Brain pericyte (primary cell): ENCODE measurements around the gene PAK4.
"Not testable (repeated sequence)": the region's sequence is repeated elsewhere in the genome, so short reads cannot be mapped to it uniquely, and the experiment has no call there.

Source experiments
- DNase-seq: peaks from one replicate; pipeline ENCODE4 v3.0.0-alpha.2; 2012; ENCODE audit warnings: low read depth, low spot score

Gene PAK4

GRCh38 chr19:39130337-39131254 is 5.0 kb downstream of the PAK4 start:
- no peak for DNase-seq

DNA sequence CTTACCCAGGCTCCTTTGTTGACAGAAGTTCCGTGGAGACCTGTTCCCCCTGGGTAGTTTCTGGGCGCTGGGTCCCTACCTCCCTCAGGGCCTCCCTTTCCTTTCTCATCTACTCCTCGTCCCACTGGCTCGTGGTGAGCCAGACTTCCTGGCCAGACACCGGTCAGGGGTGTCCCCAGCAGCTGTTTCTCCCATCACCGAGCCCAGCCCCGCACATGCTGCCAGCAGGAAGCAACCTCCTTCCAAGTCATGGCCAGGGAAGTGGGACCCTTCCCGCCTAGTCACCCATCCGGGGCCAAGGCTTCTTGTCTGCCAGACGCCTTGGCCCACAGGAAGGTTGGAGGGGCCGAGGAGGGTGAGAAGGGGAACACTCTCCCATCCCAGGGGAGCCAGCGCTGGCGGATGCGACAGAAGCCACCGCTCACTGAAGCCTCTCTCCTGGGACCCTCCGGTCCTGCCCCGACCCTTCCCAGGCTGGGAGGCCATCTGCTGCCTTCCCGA is 5.7 kb downstream of the PAK4 start:
- DNase-seq: no peak

DNA sequence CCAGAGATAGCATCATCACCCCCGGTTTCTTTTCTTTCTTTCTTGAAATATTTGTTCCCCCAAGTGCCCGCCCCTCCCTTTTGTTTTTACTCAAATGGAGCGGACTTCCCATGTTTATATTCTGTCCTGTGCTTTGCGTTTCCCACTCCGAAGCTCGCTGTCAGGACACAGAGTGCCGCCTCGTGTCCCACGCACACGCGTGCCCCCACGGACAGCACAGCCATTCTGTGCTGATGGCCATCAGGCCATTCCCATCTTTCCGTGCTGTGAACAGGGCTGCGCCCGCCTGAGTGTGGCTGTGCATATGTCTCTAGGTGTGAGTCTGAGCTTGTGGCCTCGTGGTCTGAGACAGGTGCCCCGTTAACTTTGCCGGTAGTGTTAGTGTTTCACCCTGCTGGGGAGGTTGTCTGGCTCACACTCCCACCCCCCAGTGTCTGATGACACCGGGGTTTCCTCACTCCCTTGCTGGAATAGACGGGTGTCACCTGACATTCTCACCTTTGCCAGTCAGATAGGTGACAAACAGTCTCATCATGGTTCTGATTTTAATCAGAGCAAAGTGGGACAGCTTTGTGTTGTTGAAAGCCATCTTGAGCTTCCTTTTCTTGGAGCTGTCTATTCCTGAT is 6.9 kb downstream of the PAK4 start:
- DNase-seq: no peak

DNA sequence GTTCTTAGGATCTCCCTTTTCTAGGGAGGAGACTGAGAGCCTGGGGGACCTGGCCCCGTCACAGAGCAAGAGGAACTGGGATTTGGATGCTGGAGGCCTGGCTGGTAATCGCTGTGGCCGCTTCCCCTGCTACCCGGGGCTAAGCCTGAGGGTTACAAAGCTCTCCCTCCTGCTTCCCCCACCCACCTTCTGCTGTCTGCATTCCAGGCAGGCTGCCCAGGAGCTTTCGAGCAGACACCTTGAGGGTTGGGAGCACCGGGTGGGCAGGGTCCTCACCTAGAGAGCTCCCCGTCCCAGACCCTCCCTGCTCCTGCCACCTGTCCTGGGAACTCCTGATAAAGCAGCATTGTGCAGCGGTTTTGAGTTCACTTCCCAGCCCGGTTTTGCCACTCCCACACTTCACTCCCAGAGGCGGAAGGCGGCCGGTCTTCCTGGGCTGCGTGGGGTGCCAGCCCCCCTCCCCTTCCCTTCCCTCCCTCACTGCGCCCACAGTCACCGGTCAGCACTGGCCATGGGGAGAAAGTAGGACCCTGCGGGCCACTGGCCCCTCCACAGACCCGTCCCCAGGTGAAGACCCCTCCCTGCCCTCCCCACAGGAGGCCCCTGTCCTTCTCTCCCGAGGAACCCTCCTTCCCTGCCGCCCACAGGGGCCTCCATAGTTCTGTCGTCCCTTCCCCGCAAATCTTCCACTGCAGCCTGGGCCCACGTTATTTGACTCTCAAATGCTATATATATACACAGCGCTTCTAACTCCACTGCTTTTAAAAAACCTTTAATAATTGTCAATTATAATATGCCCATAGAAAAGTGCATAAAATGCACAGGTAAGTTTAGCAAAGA is 8.1 kb downstream of the PAK4 start:
- DNase-seq: no peak

- DNase-seq: no peak
These were observed 10.1 kb downstream of the PAK4 start for GRCh38 chr19:39135701-39136100.

GRCh38 chr19:39136225-39136940 is 10.8 kb downstream of the PAK4 start:
- no peak for DNase-seq

DNA sequence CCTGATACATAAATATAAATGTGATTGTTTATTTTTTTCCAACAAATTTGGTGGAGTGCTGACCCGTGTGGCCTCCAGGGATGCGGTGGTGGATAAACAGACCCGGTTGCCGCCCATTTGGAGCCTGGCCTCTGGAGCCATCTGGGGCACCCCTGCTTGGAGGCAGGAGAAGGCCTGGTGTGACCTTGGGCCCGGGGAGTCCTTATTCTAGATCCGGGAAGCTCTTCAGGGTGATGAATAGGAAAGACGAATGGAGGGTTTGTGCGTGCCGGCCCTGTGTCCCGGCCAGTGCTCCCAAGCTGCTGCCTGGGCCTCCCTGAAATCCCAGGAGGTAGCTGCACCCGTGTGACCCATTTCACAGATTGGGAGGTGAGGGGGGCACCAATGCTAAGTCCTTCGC is 11.5 kb downstream of the PAK4 start:
- no peak for DNase-seq

DNA sequence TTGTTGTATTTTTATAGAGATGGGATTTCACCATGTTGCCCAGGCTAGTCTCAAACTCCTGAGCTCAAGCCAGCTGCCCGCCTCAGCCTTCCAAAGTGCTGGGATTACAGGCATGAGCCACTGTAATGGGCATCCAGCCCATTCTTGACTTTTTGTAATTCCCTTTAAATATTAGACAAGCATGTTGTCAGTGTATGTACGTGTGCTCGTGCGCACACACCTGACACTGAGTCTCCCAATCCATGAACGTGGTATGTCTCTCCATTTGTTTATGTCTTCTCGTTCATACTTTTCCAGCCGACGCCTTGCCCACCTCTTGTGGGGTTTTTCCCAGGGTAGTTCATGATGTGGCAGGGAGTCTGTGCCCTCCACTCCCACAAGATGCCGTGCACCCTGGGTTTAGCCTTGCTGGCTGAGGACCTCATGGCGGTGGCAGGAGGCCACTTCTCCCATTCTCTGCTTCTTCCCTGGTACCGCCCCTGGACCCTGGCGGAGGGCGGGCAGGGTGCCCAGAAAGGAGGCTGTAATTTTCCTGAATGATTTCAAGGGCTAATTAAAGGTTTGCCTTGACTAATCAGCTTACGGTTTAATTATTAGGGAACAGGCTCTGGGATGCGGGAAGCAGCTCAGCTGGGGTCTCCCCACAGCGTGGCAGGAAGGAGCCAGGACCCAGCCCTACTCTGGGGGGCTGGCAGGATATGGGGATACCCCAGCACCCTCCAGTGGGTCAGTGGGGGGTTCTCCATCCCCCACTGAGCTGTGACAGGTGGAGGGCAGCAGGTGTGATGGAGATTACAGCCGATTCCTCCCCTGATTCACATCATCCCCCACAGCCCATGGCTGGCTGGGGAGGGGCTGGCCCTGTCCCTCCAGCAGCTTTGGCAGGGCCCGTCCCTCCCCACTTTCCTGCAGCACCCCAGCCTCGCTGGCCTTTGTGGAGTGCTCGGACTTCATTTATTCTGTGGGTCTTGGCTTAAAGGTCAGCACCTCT is 12.9 kb downstream of the PAK4 start:
- DNase-seq: no peak

DNA sequence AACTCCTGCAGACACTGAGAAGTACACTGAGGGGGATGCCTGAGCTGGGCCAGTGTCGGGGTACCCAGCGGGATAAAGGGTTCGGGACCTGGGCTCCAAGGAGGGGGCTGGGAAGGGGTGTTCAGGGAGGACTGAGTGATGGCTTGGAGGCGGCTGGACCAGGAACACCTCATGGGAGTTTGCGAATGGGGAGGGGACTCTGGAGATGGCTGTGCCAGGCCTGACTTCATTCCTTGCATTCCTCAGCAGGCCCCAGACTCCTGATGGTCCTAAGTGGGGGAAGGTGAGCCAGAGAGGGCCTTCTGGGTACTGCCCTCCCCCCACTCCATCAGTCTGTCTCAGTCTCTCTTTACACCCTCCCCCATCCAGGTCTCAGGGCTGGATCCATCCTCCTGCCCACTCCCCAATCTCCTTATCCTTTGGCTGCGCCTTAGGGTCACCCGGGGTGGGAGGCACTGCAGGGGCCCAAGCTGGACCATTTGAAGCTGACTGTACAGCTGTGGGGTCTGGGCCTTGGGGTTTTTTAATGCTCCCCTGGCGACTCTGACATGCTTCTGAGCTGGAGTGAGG is 13.8 kb downstream of the PAK4 start:
- DNase-seq: no peak

DNA sequence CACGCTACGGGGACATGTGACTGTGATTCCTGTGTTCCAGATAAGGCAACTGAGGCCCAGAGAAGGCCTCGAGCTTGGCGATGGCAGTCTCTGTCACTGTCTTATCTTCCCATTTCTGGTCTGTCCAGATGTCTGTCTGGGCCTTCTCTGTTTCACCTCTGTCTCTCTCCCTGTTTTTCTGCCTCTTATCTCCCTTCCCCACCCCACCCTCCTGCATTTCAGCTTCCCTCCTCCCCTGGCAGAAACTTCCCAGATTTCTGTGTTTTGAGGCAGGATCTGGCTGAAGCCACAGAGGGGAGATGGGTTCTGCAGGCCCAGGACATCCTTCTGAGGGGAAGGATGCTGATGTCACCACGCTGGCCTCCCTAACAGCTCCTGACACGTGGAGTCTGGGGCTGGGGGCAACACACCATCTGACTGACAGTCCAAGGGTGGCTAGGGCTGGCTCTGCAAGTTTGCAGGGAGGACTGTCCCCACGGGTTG is 14.4 kb downstream of the PAK4 start:
- no peak for DNase-seq

DNA sequence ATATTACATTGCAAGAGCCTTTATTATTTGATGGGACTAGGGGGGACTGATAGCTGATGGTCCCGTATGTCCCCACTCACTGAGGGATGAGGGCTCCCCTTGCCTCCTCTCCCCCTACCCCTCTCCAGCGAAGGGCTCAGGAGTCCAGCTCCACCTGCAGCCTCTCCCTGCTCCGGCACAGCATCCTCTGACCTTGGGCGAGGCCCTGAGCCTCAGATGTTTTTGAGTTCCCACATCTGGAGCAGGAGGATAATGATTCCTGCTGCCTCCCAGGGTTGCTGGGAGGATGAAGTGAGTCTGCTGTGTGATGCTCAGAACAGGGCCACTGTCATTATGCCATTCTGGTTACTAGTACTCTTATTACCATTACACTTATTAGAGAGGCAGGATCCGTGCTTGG is 15.0 kb downstream of the PAK4 start:
- no peak for DNase-seq

DNA sequence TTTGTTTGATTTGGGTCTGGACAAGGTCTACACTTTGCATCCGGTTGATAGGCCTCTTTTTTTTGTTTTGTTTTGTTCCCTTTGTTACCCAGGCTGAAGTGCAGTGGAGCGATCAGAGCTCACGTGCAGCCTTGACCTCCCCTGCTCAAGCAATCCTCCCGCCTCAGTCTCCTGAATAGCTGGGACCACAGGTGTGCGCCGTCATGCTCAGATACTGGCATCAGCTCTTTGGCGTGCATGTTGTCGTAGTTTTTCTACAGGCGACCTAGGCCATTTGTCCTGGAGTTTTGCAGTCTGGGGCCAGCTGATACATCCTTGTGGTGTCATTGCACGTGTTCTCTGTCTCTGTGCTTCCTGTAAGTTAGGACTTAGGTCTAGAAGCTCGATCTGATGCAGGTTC is 16.3 kb downstream of the PAK4 start:
- DNase-seq: no peak

- no peak for DNase-seq
These were observed 17.0 kb downstream of the PAK4 start for GRCh38 chr19:39142630-39143029.

DNA sequence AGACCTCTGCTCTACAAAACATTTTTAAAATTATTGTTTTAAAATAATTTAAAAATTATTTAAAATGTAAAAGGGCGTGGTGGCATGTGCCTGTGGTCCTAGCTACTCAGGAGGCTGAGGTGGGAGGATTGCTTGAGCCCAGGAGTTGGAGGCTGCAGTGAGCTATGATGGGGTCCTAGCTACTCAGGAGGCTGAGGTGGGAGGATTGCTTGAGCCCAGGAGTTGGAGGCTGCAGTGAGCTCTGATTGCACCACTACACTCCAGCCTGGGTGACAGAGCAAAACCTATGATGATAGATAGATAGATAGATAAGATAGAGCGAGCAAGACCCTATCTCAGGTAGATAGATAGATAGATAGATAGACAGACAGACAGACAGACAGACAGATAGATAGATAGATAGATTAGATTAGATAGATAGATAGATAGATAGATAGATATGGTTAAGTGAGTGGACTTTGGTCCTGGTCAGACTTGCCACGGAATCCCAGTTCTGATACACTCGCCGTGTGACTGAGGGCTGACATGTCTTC is 18.2 kb downstream of the PAK4 start:
- DNase-seq: not testable (repeated sequence)

- DNase-seq: no peak
These were observed 18.9 kb downstream of the PAK4 start for GRCh38 chr19:39144290-39145071.

DNA sequence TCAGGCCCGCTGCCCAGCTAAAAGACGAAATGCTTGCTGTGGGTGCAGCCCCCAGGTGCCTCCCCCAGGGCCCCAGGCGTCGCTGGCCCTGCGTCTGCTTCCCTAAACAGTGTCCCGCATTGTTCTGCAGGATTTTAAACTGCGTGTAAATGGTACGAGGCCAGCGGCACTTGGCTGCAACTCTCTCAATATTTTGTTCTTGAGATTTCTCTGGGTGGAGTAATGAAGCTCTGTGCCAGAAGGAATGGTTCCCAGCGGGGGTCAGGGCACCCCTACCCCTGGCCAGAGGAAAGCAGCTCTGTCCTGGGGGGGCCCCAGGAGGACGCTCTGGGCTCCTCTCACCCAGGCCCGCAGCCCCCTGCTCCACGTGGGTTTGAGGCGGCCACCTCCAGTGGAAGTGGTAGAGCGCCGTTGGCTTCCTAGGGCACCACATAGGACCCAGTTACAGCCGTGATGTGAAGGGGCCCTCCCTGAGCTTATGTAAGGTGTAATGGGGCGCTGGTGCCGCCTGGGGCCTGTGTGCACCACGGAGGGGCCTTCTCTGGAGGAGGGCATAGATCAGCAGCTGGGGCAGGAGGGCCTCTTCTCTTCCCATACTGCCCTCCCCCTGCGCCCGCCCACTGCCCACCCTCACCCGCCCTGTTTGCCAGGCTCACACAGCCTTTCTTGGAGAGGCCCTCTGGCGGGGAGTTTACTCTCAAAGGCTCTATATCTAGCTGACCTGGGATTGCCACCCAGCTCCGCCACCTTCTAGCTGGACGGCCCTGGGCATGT is 19.8 kb downstream of the PAK4 start:
- no peak for DNase-seq

- no peak for DNase-seq
These were observed 20.5 kb downstream of the PAK4 start for GRCh38 chr19:39146091-39146490.
